Renal cortex interstitium (tissue), 11 donors: ENCODE data around the gene NTM. TPM values are rescaled to one million over a fixed set of nuclear protein-coding genes. Genes with fewer than 3 reads are reported as not detected.

ENCODE experiments used
- DNase-seq, 11 donors: peaks; one replicate each; pipeline ENCODE4 v3.0.0-alpha.2; 2013; ENCODE audit warnings: low read depth in 9 of 11, low spot score in 4 of 11; ENCODE audit errors: extremely low read depth in 1 of 11
- polyA plus RNA-seq, 3 donors: library from polyadenylated mRNA; unstranded; fragments of 120-200 nt; gene quantifications; one replicate each; pipeline ENCODE4 v1.2.1, GENCODE V29; 2013; ENCODE audit not compliant: insufficient read length in 3 of 3

The NTM gene
- polyA plus RNA-seq, 3 donors: 40.5 to 45.1 (median 43.9) TPM

DNA sequence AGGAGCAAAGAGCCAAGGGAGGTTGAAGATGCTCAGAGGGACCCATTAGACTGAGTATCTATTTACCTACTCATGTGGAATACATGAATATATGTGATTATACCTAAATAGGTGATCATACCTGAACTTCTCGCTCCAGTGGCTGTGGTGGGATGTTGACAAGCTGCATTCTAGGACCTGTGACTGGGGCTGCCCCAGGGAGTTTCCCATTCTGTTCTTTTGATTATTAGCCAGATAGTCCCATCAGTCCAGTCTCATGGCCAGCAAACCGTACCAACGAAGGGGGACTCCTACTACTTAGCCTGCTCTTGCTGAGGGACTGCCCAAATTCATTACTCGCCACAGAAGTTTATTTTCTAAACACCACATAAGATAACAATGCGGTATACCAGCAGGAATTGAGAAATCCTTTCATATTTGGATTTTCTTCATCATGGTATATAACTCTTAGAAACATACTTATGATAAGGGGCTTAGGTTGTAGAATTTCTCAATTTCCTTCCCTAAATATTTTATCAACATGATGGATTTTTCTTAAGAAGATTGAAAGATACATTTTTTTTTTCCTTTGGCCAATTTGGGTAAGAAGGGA, 273.9 kb downstream of the NTM start:
- DNase-seq: no peak

DNA sequence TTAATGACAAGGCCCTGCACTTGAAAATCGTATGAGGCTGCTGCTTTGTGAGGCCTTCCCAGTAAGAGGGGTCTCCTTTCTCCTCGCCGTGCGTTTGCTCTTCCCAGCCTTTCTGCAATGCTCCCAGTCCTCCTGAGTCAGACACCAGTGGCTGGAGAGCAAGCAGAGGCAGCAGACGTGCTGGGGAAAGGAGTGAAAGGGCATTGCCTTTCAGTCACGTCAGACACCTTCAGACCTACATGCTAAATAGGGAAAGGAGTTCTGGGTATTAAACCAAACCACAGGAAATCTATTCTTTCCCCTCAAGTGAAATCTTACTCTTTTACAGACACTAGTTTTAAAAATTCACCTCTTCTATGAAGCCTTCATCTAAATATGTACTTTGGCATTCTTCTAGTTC, 274.8 kb downstream of the NTM start:
- DNase-seq: no peak

DNA sequence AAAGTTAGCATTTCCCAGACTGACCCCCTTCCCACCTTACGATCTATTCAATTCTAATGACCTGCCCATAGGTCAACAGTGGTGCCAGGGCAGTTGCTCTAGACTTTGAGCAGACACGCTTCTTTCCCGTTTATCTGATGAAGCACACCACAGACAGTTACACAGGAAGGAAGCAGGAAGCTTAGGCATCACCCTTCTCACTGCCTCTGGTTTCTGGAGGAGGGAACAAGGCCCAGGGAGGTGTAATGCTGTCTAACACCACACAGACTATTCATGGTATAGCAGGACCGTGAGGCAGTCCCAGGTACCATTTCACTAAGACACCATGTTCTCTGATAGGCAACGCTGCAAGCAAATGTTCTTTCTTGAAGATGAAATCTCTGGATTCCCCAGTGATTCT, 279.4 kb downstream of the NTM start:
- no peak for DNase-seq

DNA sequence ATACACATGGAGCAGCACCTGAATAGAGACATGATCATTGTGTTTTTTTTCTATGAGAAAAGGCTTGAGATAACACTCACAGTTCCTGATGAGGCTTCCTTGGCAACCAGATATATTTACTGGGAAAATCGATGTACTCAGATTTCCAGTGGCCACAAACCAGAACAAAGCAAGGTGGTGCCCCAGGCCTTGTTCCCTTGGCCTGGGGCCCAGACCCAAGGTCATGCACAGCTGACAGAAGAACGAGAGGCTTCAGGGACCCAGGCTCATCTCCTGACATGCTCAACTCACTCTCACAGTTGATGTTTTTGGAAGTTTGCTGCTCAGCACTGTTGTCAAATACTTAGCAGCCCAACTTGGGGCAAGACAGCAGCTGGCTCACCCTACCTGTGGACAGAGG, 281.8 kb downstream of the NTM start:
- DNase-seq: no peak

DNA sequence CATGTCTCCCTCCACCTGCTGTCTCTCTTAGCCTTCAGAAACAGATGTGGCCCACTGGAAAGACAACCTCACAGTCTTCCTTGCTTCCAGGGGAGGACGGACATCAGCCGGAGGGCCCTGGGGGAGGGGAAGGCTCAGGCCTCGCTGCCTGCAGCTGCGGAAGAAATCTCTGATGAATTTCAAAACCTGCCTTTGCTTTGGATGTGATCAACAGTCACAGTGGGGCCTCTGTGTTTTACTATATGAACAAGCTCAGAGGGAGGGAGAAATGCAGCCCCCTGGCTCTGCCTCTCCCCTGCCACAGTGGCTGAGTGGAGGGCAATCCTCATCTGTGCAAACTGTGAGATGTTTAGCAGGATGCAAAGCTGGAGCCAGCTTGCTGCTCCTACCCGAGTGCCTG, 282.8 kb downstream of the NTM start:
- DNase-seq: no peak

DNA sequence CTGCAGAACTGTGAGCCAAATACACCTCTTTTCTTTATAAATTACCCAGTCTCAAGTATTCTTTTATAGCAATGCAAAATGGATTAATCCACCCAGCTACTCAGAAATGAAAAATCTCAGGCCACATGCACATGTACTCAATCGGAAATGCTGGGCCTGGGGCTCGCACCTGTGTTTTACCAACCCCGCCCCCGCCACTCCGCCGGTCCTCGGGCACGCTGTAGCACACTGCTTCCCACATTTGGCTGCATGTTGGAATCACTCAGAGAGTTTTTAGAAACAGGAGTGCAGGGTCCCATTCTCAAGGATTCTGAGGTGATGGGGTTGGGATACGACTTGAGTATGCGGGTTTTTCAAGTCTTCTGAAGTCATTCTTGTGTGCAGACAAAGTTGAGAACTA, 284.4 kb downstream of the NTM start:
- DNase-seq: no peak

DNA sequence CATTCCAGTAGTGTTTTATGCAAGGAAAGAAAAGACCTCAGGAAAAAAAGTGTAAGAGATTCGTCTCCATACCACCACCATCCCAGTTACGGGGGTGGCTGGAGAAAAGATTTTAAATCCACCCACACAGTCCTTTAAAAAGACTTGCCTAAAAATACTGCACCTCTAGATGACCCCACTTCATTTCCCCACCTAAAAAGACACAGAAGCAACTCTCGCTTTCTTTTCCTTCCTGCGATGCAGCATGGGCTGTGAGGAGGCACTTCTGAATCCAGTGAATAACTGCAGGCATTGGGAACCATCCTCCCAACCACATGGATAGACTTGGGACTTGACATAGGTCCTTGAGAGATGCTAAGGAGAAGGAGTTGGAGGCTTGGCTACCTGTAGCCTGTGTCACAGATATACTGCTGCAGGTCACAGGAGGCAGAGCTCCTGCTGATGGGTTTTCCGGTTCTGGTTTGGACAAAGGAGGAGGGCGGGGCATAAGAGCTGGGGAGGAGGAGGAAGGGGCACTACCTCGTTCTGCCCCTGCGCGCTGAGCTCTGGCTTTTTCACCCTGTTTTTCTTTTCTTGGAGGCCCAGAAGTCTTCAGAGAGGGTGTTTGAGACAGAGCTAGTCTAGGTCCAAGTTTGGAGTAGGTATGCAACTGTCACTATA, 285.9 kb downstream of the NTM start:
- DNase-seq: no peak

DNA sequence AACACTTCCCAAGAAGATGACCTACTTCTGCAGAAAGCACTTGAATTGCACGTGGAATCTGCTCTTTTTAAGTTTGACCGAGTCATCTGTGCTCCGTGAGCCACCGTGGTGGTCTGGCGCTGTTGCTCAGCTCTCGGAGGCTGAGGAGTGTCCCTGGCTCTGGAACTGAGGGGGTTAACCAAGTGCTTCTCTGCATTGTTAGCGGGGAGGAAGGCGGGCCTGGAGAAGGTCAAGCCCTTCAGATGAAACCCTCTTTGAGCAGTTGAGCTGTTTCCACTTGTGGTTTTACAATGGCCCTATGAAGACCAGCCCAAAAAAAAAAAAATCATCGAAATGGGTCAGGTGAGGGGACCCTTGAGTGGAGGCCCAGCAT, 286.4 kb downstream of the NTM start:
- no peak for DNase-seq

DNA sequence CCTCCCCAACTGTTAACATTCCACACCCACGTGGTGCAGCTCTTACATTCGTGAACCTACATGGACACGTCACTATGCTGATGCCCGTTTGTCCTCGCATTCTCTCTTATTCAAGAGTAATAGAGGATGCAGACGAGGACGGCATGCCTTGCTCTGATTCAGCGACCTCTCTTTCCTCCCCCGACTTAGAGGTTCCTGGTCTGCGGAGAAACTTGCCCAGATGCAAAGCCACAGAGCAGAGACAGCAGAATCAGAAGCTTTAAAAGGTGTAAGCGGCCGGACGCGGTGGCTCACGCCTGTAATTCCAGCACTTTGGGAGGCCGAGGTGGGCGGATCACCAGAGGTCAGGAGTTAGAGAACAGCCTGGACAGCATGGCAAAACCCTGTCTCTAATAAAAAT, 288.0 kb downstream of the NTM start:
- no peak for DNase-seq

DNA sequence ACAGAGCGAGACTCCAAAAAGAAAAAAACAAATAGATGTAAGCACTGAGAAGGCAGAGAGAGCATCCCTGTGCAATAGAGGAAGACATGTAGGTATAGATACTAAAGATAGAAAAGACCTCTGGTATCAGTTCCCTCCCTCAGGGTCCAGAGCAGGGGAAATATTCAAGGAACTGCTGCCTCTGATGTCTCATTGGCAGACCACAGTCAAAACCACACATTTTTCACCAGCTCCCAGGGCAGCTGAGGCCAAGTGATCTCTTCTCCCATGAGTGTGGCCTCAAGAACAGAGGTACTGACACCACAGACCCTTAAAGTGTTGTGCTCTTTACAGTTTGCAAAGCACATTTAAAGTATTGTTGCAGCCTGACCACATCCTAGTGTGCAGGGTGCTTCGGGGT, 288.5 kb downstream of the NTM start:
- no peak for DNase-seq

DNA sequence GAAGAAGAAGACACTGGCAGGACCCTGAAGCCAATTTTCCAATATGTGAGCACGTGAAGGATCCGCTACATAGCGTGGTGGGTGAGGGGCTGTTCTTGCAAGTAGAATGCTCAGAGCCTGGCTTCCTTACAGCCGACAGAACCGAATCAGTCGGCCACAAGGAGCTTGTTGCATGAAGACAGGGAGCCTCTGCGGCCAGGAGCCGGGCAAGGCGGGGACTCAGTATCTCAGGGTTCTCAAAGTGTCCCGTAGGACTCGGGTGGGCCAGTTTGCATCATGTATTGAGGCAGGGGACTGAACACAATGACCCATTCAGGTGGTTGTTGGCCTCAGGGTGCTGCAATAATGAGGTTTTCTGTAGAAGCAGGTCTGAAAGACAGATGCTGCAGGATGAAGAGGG, 289.5 kb downstream of the NTM start:
- no peak for DNase-seq

DNA sequence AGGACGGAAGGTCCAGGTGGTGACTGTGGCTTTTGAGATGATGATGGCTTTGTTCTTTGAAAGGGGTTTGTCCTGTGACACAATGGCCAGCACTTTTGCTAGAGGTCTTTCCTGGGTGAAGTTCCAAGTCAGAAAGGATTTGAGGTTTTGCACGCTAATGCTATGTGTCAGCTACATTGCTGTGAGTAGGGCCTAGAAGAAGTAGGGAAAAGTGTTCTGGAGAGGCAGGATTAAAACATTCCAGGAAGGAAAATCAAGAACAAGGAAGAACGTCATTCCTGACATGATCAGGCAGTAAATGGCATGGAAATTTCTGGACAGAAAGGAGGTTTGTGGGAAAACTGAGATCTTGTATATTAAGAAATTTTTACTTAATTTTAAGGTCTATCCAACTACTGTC, 290.7 kb downstream of the NTM start:
- DNase-seq: no peak

DNA sequence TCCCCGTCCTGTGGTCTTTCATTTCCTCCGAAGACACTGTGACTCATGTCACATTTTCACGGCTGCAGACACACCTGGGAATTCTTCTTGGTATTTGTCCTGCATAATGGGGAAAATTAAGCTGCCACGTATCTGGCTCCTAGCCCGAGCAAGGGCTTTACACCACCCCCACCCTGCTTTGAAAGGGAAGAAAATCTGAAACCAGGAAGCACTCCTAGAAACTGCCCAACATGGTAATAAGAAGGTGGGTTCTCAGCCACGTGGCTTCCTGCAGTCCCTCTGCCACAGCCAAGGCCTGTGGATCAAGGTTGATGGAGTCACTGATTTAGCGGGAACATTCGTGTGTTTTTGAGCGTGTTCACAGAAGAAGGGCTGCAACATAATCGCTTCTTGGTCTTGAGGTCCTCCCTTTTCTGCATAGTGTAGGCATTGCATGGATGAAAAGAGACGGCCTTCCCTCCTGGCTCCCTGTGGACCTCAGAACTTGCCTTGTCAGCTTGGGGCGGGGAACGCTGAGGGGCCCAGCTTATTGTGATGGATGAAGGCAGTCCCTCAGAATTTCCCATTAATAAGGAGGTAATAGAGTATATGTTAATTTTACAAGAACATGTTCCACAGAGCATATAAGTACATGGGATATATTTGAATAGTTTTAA, 292.0 kb downstream of the NTM start:
- DNase-seq: no peak

DNA sequence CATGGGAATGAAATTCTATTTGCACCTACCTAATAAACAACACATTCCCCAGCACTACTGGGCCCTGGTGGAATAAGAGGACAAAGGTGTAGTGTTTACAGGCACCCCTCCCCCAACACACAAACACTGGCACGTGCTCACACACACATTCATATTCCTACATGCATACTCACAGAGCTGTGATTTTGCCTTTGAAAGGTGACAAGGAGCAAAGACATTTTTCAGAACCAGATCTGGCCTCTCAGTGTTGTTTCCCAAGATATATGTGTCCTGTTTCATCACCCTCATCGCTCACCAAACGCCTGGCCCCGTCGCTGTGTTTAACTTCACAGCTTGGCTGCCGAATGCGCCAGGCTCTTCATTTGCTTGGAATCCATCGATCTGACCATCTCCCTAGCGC, 292.6 kb downstream of the NTM start:
- no peak for DNase-seq

DNA sequence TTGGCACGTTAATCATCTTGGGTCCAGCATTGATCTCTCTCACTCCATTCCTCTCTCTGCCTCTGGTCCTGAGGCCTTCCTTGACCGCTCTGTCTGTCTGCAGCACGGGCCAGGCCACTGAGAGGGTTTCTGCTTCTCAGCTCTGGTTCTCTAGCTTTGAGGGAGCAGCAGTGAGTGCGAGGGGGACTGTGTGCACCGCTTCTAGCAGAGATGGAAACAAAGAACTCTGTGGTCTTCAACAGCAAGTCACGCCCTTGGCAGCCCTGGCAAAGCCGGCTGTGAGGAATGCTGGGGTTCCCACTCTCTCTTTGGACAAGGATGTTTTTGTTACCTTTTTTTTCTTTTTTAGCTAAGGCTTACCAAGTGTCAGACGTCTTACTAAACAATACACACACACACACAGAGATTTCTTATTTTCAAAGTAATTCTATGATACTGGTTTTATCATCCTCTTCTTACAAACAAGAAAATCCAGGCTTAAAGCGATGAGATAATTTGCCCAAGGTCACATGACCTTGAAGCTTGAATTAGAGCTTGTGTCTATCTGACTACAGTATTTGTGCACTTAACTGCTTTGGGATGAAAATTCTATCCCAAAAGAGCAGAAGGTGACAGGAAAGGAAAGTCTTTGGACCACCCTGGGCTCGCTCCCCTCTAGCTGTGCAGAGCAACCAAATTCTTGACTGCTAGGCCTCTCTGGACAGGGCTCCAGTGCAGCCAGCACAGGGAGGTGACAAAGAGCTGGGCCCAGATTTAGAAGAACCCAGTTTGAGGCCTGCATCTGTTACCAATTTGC, 293.2 kb downstream of the NTM start:
- no peak for DNase-seq

DNA sequence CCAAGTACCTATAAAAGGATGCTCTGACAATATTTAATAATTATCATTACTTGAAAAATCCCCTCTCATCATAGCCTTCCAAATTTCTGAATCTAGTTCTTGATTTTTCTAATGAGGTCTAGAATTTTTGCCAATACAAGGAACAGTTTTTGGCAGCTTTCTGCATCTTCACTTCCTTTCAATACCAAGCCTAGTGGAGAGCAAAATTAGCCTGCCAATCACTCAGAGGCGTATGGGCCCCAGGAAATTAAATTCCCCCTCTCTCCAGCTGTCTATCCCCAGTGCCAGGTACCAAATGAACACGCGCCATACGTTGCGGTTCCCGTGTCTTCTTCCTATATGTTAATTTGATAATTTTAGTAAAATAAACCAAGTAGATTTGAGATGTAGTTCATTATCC, 293.9 kb downstream of the NTM start:
- DNase-seq: no peak

DNA sequence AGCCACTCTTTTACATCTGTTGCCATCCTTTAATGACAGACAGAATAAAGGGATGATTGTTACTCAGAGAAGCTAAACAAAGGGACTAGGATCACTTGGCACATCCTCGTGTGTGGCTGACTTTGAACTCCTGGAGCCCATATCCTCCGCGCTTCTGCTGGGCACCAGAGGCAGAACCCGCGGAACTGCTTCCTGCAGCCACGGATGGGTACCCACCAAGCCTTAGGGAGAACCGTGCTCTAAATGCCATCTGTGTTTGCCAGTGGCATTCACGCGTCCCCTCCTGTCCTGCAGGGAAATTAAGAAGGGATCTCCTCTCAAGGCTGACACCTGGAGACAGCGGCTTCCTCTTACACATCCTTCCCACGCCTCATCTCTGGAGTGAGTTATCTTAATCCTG, 294.4 kb downstream of the NTM start:
- DNase-seq: no peak

DNA sequence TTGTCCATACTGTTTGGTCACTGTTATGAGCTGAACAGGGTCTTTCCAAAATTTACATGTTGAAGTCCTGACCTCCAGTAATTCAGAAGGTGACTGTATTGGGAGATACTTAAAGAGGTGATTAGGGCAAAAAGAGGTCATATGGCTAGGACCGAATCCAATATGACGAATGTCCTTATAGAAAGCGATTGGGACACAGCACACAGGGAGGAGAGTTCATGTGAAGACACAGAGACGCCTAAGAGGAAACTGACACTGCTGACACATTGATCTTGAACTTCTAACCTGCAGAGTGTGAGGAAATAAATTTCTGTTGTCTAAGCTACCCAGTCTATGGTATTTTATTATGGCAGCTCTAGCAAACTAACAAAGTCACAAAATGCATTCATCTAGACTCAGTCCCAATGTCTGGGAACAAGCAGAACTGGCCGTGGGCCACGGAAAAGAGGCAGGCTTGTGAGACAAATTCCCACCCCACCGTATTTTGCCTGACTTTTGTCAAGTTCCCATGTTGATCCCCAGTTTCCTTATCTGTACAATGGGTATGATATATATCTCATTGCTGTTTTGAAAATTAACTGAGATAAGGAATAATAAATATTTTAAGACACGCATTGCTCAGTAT, 295.0 kb downstream of the NTM start:
- DNase-seq: no peak

DNA sequence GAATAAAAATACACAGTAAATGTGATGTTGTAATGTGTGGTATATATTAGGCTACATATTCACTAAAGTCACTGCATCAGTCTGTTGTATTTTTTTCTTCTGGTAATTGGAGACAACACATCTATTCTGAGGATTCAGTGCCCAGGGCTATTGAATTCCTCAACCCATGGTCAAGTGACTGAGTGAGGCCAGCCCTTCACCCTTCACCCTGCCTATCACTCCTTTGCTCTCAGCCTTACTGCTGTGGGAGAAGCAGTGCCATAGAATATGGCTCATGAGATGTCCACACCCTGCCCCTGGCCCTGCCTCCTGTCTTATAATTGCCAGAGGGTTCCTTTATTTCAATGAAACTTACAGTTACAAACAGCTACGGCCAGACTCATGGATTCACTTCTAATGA, 295.6 kb downstream of the NTM start:
- no peak for DNase-seq

DNA sequence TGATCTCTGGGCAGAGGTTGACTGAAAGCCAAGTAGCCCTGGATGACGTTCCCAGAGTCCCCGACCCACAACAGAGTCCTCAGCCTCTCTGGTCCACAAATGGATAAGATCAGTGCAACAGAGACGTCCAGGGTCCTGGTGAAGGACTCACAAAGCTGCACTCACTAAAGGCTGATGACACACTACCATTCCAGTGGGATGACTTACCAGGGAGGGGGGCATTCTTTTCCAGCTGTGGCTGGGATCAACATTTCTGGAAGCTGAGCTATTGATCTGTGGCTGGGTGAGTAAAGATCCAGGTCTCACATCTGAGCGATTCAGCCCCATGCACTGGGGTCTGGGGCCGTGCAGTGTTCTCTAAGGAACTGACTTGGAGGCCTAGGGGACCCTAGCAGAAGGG, 296.2 kb downstream of the NTM start:
- DNase-seq: no peak
